GM19372 (cell line): ENCODE results near the gene CDC14A.
A peak's percentile ranks its signal among the peaks of the same experiment; 100 is the strongest.
"Not testable (repeated sequence)": the region's sequence is repeated elsewhere in the genome, so short reads cannot be mapped to it uniquely, and the experiment has no call there.

ENCODE experiments used
- ATAC-seq: cut with Tn5 transposase; IDR thresholded peaks from one replicate; pipeline ENCODE4 v1.9.1; 2021; ENCODE audit warnings: mild to moderate bottlenecking, low read depth, moderate library complexity; ENCODE audit not compliant: unreplicated experiment

The CDC14A gene

DNA sequence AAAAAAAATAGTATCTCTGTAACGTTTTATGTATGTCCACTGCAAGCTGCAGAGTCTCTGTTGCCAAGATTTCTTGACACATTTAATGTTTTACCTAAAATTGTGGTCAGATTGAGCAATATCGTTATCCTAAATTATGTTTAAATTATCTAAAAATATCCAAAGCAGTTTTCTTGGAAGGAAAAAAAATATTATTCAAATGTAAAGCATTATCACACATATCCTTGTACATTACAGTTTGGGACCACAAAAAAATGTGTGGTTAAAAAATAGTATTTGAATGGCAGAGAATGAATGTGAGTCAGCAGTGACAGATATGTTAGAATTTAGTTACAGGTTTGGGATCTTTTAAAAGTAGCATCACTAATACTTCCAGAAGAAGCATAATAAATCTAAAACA, 21.2 kb upstream of the CDC14A start:
- ATAC-seq: not testable (repeated sequence)

DNA sequence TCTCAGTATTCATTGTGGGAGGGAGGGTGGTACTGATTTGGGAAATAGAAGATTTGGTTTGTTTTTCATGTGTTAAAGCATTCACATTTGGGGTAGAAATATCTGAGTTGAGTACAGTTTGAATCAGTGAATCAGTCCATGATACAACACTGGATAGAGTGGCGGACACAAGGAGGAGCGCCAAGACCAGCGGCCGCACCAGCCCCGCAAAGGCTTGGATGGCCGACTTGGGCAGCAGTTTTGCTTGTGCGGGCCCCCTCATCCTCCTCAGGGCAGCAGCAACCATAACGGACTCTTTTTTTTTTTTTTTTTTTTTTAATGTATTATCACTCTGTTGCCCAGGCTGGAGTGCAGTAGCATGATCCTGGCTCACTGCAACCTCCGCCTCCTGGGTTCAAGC, 20.0 kb upstream of the CDC14A start:
- ATAC-seq: no peak

DNA sequence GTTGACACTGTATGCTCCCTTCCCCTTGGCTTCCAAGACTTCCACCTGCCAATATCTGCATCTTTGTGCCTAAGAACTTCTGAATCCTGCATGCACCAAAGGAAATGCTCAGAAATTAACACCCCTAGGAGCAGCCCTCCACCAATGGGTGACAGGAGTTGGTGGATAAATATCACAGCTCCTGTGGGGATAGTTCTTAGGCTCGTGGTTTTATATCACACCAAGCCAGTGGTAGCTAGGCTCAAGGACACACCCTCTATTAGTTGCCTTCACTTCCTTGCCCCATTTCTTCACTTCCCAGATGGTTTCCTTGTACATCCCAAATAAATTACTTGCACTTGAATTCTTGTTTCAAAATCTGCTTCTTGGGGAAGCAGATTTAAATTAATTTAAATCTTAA, 16.9 kb upstream of the CDC14A start:
- no peak for ATAC-seq

DNA sequence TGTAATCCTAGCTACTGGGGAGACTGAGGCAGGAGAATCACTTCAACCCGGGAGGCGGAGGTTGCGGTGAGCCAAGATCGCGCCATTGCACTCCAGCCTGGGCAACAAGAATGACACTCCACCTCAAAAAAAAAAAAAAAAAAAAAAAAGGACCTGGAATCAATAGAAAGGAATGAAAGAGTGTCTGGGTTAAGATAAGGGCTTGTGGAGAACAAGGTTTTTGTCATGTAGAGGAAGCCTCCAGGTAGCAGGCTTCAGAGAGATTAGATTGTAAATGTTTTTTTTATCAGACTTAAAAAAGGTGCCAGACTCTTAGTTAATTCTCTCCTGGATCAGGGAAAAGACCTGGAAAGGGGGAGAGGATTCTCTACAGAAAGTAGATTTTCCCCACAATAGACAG, 14.4 kb upstream of the CDC14A start:
- ATAC-seq: not testable (repeated sequence)

DNA sequence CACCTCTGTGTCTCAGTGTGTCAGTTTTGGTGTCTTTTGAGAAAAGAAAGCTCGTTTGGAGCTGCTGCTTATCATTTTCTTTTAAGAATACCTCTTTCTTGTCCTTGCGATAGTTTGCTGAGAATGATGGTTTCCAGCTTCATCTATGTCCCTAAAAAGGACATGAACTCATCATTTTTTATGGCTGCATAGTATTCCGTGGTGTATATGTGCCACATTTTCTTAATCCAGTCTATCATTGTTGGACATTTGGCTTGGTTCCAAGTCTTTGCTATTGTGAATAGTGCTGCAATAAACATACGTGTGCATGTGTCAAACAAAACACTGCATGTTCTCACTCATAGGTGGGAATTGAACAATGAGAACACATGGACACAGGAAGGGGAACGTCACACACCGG, 12.6 kb upstream of the CDC14A start:
- not testable (repeated sequence) for ATAC-seq

DNA sequence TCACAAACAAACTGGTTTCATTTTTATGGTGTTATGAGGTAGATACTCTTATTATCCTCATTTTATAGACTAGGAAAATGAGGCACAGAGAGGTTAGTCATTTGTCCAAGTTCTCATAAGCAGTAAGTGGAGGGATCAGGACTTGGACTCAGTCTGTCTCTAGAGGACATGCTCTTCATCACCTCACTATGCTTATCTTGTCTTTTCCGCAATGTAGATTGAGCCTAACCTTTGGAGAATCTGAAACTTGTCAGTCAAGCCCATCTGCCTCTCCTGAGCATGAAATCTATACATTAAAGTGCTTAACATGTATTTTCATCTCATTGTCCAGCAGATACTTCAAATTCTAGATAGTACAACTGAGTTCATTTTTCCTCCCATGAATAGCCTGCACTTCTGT, 11.8 kb upstream of the CDC14A start:
- no peak for ATAC-seq

DNA sequence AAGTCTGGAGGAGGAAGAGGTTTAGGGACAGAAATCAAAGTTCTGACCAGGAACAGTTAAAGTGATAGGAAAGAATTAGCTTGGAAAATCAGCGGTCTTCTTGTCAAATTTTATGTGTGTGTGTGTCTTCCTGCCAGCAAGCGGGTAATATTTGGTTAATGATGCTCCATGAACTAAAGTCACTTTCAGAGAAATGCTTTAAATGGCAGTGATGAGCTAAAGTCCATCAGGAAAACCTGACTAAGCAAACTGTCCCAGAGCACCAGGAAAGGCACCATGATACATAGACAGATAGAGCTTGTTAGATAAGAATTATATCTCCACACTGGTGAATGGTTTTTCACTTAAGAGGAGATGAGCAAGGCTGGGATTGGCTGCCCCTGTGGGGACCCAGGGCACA, 10.0 kb upstream of the CDC14A start:
- no peak for ATAC-seq

DNA sequence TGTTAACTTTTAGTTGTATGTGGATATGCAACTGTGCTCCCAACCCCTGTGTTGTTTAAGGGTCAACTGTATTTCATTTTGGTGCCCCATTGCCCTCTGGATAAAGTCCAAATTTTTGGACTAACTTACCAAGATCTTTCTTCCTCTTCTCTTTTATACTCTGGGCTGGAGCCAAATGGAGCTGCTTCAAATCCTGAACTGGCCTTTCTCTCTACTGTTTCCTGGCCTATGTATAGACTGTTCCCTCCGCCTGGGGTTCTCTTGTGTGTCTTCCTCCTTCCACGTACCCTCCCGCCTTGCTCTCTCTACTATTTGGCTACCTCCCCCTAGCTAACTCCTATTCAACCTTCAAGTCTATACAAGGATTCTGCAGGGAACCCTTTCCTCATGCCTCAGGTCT, 8.4 kb upstream of the CDC14A start:
- no peak for ATAC-seq

DNA sequence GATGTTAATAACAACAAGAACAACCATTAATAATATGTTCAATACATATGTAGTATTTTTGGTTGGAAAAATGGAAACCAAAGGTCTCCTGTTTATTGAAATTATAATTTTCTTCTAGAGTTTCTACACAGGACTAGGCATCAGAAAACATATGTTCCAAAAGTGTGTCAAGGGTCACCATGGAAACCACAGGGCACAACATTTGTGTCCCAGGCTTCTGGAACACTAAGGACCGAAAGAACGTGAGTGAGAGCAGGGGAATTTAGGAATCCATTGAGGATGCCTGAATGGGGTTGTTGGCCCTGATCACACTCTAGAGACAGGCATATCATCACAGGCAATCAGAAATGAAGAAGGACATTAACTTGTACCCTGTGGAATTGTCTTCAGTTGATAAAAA, 7.5 kb upstream of the CDC14A start:
- no peak for ATAC-seq

DNA sequence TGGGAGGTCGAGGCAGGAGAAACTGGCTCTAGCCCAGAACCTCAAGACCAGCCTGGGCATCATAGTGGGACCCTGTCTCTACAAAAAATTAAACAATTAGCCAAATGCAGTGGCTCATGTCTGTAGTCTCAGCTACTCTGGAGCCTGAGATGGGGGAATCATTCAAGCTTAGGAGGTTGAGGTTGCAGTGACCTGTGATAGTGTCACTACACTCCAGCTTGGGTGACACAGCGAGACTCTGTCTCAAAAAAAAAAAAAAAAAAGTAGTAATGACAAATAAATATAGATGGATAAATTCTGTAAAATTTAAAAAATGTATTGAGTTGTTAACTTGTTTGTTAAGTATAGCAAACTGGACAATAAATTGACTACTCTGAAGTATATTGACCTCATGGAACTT, 5.9 kb upstream of the CDC14A start:
- ATAC-seq: no peak

DNA sequence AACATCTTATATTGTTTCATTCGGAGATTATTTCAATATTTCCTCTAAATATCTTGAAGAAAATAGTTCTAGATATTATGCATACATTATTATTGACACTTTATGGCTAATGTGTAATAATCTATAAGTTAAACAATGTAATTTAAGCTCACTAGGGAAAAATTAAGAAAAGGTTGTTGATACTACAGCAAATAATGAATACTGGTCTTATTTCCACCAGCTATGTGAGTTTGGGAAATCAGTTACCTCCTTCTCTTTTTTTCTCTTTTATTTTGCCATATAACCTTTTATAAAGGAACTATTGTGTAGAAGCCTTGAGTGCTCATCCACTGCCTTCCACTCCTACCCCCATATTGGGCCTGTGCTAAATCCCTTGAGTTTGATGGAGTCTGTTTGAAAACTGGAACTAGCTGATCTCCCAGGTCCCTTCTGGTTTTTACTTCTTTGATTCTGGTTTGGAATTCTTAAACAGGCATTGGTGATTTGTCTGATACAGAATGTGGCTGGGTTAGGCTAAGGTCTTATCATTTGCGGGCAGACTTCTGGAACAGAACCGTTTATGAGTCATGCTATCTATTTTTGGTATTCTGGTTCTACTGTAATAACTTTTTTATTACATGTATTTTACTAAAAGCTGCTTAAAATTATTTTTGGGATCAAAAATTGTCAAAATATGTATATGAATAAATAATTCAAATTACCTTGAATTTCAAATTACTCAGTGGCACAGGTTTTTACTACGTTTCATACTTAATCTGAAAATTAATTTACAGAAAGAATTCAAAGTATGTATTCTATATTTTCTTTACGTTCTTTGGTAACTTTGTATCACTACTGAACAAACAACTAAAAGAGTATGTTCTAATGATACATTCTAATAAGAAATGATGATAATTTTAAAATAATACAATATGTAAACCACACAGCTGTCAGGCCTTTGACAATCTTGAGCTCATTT, 5.0 kb upstream of the CDC14A start:
- ATAC-seq: no peak

DNA sequence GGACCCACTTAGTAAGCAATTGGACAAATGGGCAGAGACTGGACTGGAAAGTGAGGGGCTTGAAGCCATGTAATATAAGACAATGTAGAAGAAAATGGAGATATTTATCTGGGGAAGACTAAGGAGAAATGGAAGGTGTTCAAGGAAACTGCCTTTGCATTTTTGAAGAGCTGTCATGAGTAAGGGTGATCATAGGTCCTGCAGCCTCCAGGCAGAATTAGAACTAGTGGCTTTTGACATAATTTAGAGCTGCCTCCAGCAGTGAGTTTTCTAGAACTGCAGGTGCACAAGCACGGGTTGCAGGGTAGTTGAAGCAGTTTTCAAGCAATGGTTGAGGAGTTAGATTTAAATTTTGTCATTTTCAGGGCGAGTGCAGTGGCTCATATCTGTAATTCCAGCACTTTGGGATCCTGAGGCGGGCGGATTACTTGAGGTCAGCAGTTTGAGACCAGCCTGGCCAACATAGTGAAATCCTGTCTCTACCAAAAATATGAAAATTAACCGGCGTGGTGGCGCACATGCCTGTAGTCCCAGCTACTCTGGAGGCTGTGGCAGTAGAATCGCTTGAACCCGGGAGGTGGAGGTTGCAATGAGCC, 3.7 kb upstream of the CDC14A start:
- ATAC-seq: no peak

DNA sequence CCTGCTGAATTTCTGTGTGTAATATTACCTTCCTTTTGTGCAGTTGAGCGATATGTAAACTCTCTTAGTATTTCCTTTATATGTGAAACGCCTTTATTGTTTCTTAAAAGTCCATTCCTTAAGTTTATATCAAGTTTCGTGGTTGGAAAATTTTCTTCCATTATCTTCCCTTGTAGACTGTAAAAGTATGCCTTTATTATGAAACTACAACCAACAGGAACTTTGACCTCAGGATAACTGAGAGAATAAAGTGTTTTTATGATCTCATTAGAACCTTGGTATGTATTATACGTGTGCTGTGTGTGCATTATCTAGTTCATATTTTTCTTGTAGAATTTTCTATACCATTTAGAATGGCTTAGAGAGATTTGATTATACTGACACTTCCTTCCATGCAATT, 3.1 kb upstream of the CDC14A start:
- no peak for ATAC-seq

DNA sequence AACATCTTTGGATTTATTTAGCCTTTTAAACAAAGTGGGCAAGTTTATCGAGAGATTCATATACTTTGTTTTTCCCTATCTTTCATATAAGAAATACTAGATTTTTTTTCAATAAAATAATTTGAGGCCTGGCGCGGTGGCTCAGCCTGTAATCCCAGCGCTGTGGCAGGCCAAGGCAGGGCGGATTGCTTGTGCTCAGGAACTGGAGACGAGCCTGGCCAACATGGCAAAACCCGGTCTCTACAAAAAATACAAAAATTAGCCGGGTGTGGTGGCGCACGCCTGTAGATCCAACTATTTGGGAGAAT, 1.6 kb upstream of the CDC14A start:
- no peak for ATAC-seq

DNA sequence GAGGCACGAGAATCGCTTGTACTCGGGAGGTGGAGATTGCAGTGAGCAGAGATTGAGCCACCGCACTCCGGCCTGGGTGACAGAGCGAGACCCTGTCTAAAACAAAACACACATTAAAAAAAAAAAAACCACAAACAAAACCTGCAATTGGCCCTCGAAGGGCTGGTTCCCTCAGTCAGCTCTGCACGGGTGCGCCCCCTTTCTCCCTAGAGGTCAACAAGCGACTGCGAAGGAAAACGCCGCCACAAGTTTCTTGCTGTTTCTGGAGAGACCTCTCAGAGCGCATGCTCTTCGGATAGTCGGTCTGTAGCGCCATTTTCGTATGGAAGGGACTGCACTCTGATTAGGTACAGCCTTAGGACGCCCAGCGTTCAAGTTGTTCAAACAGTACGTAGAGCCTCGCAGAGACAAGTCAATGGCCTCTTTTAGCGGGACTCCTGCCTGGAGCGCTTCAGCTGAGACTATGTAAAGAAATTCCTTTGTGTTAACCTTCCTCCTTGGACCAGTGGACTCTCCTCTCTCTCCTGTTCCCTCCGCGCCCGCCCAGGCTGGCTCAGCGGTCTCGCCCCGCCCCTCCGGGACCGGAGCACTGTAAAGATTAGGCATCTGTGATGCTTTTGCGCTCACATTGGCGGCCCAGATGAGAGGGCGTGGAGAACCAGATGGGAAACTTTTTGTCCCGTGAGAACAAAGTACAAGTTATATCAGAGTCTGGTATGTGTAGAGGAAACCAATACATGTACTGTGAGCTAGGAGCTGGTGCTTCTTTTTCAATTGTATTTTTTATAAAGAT, 1.0 kb upstream of the CDC14A start:
- peak; percentile 57 for ATAC-seq

DNA sequence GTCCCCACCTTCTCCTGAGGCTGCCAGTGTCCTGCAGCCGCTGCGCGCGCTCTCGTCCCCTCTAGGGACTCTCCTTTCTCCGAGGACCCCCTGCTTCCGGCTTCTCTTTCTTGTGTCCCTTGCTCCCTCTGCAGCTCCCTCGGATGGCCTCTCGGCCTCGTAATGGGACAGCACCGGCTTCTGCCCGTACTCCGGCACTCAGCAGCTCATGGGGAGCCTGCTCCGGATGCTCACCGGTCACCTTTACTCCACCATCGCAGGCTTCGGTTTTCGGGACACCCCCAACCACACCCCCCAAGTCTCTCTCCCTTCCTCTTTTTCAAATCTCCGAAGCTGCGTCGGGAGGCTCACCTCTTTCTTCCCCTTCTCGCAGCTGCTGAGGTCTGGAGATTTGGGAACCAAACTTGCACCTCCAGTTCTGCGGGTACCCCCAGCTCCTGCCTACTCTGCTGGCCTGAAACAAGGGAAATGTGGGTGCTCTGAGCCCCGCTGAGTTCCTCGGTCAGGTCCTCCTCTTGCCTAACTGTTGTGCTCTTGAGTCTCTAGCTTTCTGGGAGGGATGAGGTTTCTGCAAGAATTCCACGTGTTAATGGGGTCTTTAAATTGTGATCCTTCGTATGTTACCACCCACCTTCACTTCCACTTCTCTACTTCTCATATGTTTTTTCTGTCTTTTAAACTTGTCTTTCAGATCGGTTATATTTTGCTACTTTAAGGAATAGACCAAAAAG, 930 bp downstream of the CDC14A start:
- ATAC-seq: peak; percentile 23

DNA sequence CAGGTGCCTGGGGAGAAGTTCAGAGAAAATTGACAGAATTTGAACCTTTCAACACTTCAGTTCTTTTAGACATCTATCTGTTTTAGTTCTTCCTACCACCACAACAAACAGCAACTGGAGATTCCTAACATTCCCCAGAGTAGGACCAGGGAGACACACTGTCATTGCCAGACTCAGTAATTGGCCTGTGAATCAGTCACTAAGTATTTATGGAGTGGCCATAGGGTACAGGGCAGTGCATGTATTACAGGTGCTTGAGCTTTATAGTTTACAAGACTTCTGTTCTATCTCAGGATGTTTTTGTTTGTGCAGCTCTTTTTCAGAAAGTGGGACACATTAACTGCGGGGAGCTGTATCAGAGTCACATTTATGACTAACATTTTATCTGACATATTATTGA, 1.7 kb downstream of the CDC14A start:
- no peak for ATAC-seq

DNA sequence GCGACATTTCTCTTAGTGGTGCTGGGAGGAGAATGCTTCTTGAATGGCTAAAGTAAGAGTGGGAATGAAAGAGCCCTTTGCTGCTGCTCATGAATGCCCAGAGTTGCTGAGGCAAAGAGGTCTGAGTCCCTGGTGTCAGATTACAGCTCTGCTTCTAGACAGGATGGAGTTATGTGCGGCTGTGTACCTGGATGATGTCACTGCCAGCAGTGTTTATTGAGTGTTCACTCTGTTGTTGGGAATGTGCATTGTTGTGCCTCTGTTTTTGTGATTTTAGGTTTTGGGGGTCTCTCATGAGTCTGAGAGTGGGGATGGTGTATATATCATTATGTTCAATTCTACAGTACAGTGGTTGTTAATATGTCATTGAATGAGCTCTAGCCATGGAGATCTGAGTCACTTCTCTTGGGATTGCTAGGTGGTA, 2.7 kb downstream of the CDC14A start:
- no peak for ATAC-seq

DNA sequence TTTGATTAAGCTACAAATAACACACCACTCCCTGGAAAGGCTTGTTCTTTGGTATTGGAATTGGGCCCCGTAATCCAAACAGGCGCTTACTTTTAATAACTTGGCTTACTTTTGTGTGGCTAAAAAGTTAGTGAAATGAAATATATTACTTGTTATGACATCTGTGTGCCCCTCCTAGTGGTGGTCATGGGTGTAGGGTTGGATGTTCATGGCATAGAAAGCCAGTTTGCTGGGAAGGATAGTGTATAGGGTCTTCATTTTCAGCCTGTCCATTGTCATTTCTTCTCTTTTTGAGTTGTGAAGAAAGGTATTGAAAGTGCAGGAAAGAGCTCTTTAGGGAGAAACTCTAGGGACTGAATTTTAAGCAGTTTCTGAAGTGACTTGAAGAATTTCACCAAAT, 5.9 kb downstream of the CDC14A start:
- no peak for ATAC-seq

DNA sequence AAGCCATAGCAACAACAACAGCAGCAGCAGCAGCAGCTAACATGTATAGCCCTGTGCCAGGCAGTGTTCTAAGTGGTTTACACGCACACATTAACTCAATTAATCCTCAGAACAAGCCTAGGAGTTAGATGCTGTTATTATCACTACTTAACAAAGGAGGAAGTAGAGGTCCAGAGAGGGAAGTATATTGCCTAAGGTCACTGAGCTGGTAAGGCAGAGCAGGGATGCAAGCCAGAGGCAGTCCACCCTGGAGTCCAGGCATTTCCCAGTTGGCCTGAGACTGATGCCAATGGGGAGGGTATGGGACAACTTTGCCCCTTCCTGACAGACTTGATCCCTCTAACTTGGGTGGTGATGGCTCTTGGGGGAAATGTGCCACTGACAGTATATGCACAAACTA, 6.8 kb downstream of the CDC14A start:
- ATAC-seq: no peak
